ENCODE data around the gene HSF2BP. TPM values are rescaled to one million over a fixed set of nuclear protein-coding genes. Genes with fewer than 3 reads are reported as not detected.
"Not testable (repeated sequence)": the region's sequence is repeated elsewhere in the genome, so short reads cannot be mapped to it uniquely, and the experiment has no call there.

The HSF2BP gene
- total and polyA plus RNA-seq, 5 donors, result 0.18 to 0.42 (median 0.34) TPM

GRCh38 chr21:43686811-43687565 lies 27.7 kb upstream of the HSF2BP start:
- ATAC-seq (no peak), DNase-seq (no peak)
- intact Hi-C loops (cut with DNase I), result loop anchor here in 1 of 4 donors (5.0 kb wide), 1 partner anchor 35 kb away; no protein-coding TSS in a partner anchor

GRCh38 chr21:43684424-43684823 lies 25.1 kb upstream of the HSF2BP start:
- intact Hi-C loops (cut with DNase I), result no loop called here
- no peak overlapping the region for H3K27ac ChIP-seq (ENCODE audit: low read length)

More at GRCh38 chr21:43686811-43687565, 27.7 kb upstream of the HSF2BP start:
- H3K4me1 ChIP-seq (ENCODE audit: control insufficient read depth, insufficient read depth, low read length), result no peaks in the 10 kb centered on the region
- no peaks in the 10 kb centered on the region for H3K9me3 ChIP-seq (ENCODE audit: control insufficient read depth, low read length)
- 88% methylated on average over 21 of the region's 21 CpGs for WGBS
- H3K4me3 ChIP-seq (ENCODE audit: low read length), result no peak overlapping the region
- no peak overlapping the region for H3K27ac ChIP-seq (ENCODE audit: low read length)
- no peaks in the 10 kb centered on the region for H3K27me3 ChIP-seq (ENCODE audit: control insufficient read depth, insufficient read depth)

DNA sequence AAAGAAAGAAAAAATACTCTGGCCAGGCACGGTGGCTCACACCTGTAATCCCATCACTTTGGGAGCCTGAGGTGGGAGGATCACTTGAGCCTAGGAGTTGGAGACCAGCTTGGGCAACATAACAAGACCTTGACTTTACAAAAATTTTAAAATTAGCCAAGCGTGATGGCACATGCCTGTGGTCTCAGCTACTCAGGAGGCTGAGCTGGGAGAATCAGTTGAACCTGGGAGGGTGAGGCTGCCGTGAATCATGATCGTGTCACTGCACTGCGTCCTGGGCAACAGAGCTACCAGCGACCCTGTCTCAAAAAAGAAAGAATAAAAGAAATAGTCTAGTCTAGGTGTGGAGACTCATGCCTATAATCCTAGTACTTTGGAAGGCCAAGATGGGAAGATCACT lies 22.4 kb upstream of the HSF2BP start:
- ATAC-seq (no peak), DNase-seq (no peak)
- Histone ChIP-seq H3K4me1 (ENCODE audit: control insufficient read depth, insufficient read depth, low read length) (no peaks in the 10 kb centered on the region), H3K9me3 (ENCODE audit: control insufficient read depth, low read length) (no peaks in the 10 kb centered on the region), H3K27ac (ENCODE audit: low read length) (no peak overlapping the region), H3K4me3 (ENCODE audit: low read length) (no peak overlapping the region), H3K27me3 (ENCODE audit: control insufficient read depth, insufficient read depth) (no peaks in the 10 kb centered on the region)
- intact Hi-C loops (cut with DNase I), result no loop called here
- WGBS, result 98% methylated on average over 6 of the region's 6 CpGs

More at GRCh38 chr21:43684424-43684823, 25.1 kb upstream of the HSF2BP start:
- H3K4me3 ChIP-seq (ENCODE audit: low read length), result no peak overlapping the region
- H3K4me1 ChIP-seq (ENCODE audit: control insufficient read depth, insufficient read depth, low read length), result no peaks in the 10 kb centered on the region
- DNase-seq (no peak), ATAC-seq (peak; percentile 25 to 85)
- H3K9me3 ChIP-seq (ENCODE audit: control insufficient read depth, low read length), result no peaks in the 10 kb centered on the region
- H3K27me3 ChIP-seq (ENCODE audit: control insufficient read depth, insufficient read depth), result no peaks in the 10 kb centered on the region
- whole genome bisulfite sequencing, result 56% methylated on average over 3 of the region's 3 CpGs

DNA sequence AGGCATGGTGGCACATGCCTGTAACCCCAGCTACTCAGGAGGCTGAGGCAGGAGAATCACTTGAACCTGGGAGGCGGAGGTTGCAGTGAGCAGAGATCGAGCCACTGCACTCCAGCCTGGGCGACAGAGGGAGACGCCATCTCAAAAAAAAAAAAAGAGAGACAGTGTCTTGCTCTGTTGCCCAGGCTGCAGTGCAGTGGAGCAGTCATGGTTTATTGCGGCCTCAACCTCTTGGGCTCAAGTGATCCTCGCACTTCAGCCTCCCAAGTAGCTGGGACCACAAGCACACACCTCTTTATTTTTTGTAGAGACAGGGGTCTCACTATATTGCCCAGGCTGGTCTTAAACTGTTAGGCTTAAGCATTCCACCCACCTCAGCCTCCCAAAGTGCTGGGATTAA lies 21.1 kb upstream of the HSF2BP start:
- 82% methylated on average over 6 of the region's 6 CpGs for WGBS
- H3K4me1 ChIP-seq (ENCODE audit: control insufficient read depth, insufficient read depth, low read length); DNase-seq; H3K9me3 ChIP-seq (ENCODE audit: control insufficient read depth, low read length); ATAC-seq; intact Hi-C loops (cut with DNase I); H3K4me3 ChIP-seq (ENCODE audit: low read length); H3K27me3 ChIP-seq (ENCODE audit: control insufficient read depth, insufficient read depth); H3K27ac ChIP-seq (ENCODE audit: low read length): not testable (repeated sequence)

DNA sequence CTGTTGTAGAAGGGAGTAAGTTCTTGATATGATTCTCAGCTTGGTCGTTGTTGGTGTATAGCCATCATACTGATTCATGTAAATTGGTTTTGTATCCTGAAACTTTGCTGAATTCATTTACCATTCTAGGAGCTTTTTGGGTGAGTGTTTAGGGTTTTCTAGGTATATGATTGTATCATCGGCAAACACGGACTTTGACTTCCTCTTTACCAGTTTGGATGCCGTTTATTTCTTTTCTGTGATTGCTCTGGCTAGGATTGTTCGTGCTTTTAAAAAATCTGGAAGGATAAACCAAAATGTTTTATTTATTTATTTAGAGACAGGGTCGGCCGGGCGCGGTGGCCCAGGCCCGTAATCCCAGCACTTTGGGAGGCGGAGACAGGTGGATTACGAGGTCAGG lies 20.7 kb upstream of the HSF2BP start:
- WGBS, result 96% methylated on average over 12 of the region's 12 CpGs
- DNase-seq (no peak), ATAC-seq (no peak)
- Histone ChIP-seq H3K9me3 (ENCODE audit: control insufficient read depth, low read length) (no peaks in the 10 kb centered on the region), H3K27ac (ENCODE audit: low read length) (no peak overlapping the region), H3K27me3 (ENCODE audit: control insufficient read depth, insufficient read depth) (no peaks in the 10 kb centered on the region), H3K4me1 (ENCODE audit: control insufficient read depth, insufficient read depth, low read length) (no peaks in the 10 kb centered on the region), H3K4me3 (ENCODE audit: low read length) (no peak overlapping the region)
- intact Hi-C loops (cut with DNase I), result loop anchor here in 1 of 4 donors (10.0 kb wide), 1 partner anchor 65 kb away; no protein-coding TSS in a partner anchor

DNA sequence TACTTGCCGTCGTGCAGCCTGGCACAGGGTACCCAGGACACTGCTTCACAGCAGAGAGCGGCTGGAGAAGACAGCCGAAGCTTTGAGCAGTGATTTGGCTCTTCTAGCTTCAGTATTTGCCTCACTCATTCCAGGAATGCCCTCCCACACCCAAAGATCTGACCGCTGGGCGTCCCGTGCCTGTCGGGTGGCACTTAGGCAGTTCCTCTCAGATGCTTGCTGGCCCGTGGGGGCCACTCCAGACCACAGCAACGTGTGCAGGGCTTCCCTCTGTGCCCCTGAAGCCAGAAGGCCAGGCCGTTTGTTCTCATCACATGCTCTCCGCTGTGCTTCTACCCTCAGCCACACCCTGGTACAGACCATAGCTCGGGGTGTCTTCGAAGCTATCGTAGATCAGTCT lies 17.1 kb upstream of the HSF2BP start:
- Histone ChIP-seq H3K27me3 (ENCODE audit: control insufficient read depth, insufficient read depth) (no peaks in the 10 kb centered on the region), H3K9me3 (ENCODE audit: control insufficient read depth, low read length) (no peaks in the 10 kb centered on the region), H3K4me1 (ENCODE audit: control insufficient read depth, insufficient read depth, low read length) (no peaks in the 10 kb centered on the region), H3K27ac (ENCODE audit: low read length) (no peak overlapping the region), H3K4me3 (ENCODE audit: low read length) (no peak overlapping the region)
- 94% methylated on average over 15 of the region's 15 CpGs for WGBS
- intact Hi-C loops (cut with DNase I), result loop anchor here in 1 of 4 donors (10.0 kb wide), 1 partner anchor 68 kb away; no protein-coding TSS in a partner anchor
- no peak for ATAC-seq
- DNase-seq, result no peak

GRCh38 chr21:43675871-43676270 lies 16.6 kb upstream of the HSF2BP start:
- no peak for ATAC-seq
- intact Hi-C loops (cut with DNase I), result loop anchor here in 1 of 4 donors (10.0 kb wide), 1 partner anchor 69 kb away; no protein-coding TSS in a partner anchor
- no peaks in the 10 kb centered on the region for H3K9me3 ChIP-seq (ENCODE audit: control insufficient read depth, low read length)
- no peak overlapping the region for H3K27ac ChIP-seq (ENCODE audit: low read length)
- no peak overlapping the region for H3K4me3 ChIP-seq (ENCODE audit: low read length)
- H3K27me3 ChIP-seq (ENCODE audit: control insufficient read depth, insufficient read depth), result no peaks in the 10 kb centered on the region
- no peaks in the 10 kb centered on the region for H3K4me1 ChIP-seq (ENCODE audit: control insufficient read depth, insufficient read depth, low read length)
- 89% methylated on average over 3 of the region's 3 CpGs for WGBS
- DNase-seq, result no peak

GRCh38 chr21:43669828-43670605 lies 10.7 kb upstream of the HSF2BP start:
- Histone ChIP-seq H3K9me3 (ENCODE audit: control insufficient read depth, low read length) (no peaks in the 10 kb centered on the region), H3K4me1 (ENCODE audit: control insufficient read depth, insufficient read depth, low read length) (no peaks in the 10 kb centered on the region), H3K4me3 (ENCODE audit: low read length) (no peak overlapping the region), H3K27ac (ENCODE audit: low read length) (no peak overlapping the region), H3K27me3 (ENCODE audit: control insufficient read depth, insufficient read depth) (no peaks in the 10 kb centered on the region)
- ATAC-seq, result no peak
- no peak for DNase-seq
- intact Hi-C loops (cut with DNase I), result loop anchor here in 2 of 4 donors (10.0 kb wide), 2 partner anchors 45 to 75 kb away; partner anchors contain the start of gene PDXK (in 1 of the 2)
- WGBS, result 89% methylated on average over 20 of the region's 20 CpGs

GRCh38 chr21:43667191-43667904 lies 8.1 kb upstream of the HSF2BP start:
- ATAC-seq (no peak), DNase-seq (no peak)
- Histone ChIP-seq H3K9me3 (ENCODE audit: control insufficient read depth, low read length) (no peaks in the 10 kb centered on the region), H3K4me1 (ENCODE audit: control insufficient read depth, insufficient read depth, low read length) (no peaks in the 10 kb centered on the region), H3K4me3 (ENCODE audit: low read length) (no peak overlapping the region), H3K27me3 (ENCODE audit: control insufficient read depth, insufficient read depth) (no peaks in the 10 kb centered on the region), H3K27ac (ENCODE audit: low read length) (no peak overlapping the region)
- WGBS, result 92% methylated on average over 7 of the region's 7 CpGs
- intact Hi-C loops (cut with DNase I), result loop anchor here in 1 of 4 donors (10.0 kb wide), 1 partner anchor 47 kb away; the partner anchor contains the start of gene PDXK

DNA sequence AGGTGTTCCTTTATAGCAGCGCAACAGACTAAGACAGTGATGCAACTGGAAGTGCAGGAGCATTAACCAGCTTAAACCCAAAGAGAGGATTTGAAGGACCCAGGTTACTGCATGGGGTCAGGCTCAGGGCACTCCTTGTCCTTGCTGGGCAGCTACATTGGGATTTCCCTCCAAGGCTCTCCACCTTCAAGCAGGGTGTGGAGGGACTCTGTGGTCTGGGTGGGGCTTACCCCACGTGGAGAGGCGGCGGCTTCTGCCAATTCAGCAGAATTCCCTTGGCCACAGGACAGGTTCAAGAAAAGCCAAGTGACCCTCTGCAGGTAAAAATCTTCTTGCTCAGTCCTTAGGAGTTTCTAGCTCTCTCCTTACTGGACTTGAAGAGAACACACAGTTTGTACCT lies 6.6 kb upstream of the HSF2BP start:
- no peaks in the 10 kb centered on the region for H3K27me3 ChIP-seq (ENCODE audit: control insufficient read depth, insufficient read depth)
- H3K27ac ChIP-seq (ENCODE audit: low read length), result no peak overlapping the region
- no peaks in the 10 kb centered on the region for H3K4me1 ChIP-seq (ENCODE audit: control insufficient read depth, insufficient read depth, low read length)
- intact Hi-C loops (cut with DNase I), result loop anchor here in 1 of 4 donors (10.0 kb wide), 1 partner anchor 49 kb away; the partner anchor contains the start of gene PDXK
- H3K9me3 ChIP-seq (ENCODE audit: control insufficient read depth, low read length), result no peaks in the 10 kb centered on the region
- WGBS, result 94% methylated on average over 4 of the region's 4 CpGs
- DNase-seq (no peak), ATAC-seq (no peak)
- H3K4me3 ChIP-seq (ENCODE audit: low read length), result no peak overlapping the region
